Liver (tissue), 9 donors: Measurements from ENCODE around the gene LONRF2. TPM values are rescaled to one million over a fixed set of nuclear protein-coding genes. Genes with fewer than 3 reads are reported as not detected.

Experiments used
- DNase-seq: peaks from one replicate; pipeline ENCODE4 v3.0.0-alpha.2; 2017; ENCODE audit warnings: low spot score
- H3K27ac ChIP-seq, 2 donors: one replicate each; pipeline ENCODE4 v1.7.0; 2013; ENCODE audit warnings: inconsistent platforms in 2 of 2, low read length in 2 of 2, control low read depth in 1 of 2, low read depth in 1 of 2, mild to moderate bottlenecking in 1 of 2
- H3K27me3 ChIP-seq, 4 donors: one replicate each; pipeline versions ENCODE4 v1.6.1 to v1.7.0; 2013; ENCODE audit warnings: low read length in 3 of 4, inconsistent platforms in 1 of 4, mild to moderate bottlenecking in 1 of 4, moderate library complexity in 1 of 4; ENCODE audit not compliant: control insufficient read depth in 4 of 4, insufficient read depth in 4 of 4
- H3K36me3 ChIP-seq, 4 donors: one replicate each; pipeline versions ENCODE4 v1.6.1 to v1.7.0; 2013; ENCODE audit warnings: low read length in 3 of 4, mild to moderate bottlenecking in 3 of 4, low read depth in 1 of 4, moderate library complexity in 1 of 4; ENCODE audit not compliant: control insufficient read depth in 4 of 4, insufficient read depth in 3 of 4
- H3K4me1 ChIP-seq, 4 donors: one replicate each; pipeline versions ENCODE4 v1.6.1 to v1.7.0; 2013; ENCODE audit warnings: low read length in 3 of 4, mild to moderate bottlenecking in 3 of 4, moderate library complexity in 1 of 4; ENCODE audit not compliant: control insufficient read depth in 4 of 4, insufficient read depth in 4 of 4
- H3K4me3 ChIP-seq, 3 donors: one replicate each; pipeline versions ENCODE4 v1.6.1 to v1.7.0; 2013; ENCODE audit warnings: low read length in 3 of 3, control low read depth in 1 of 3, low read depth in 1 of 3, mild to moderate bottlenecking in 1 of 3
- H3K9ac ChIP-seq, 2 donors: one replicate each; pipeline ENCODE4 v1.7.0; 2013; ENCODE audit warnings: low read length in 2 of 2, mild to moderate bottlenecking in 2 of 2, moderate library complexity in 2 of 2, control low read depth in 1 of 2, low read depth in 1 of 2
- H3K9me3 ChIP-seq, 4 donors: one replicate each; pipeline versions ENCODE4 v1.6.1 to v1.7.0; 2013; ENCODE audit warnings: low read length in 3 of 4; ENCODE audit not compliant: control insufficient read depth in 4 of 4
- ATF3 ChIP-seq: IDR thresholded peaks from 2 replicates; pipeline ENCODE4 v1.6.1; 2016; ENCODE audit warnings: antibody characterized with exemption
- CTCF ChIP-seq: fragments of 150-350 bp; IDR thresholded peaks from 2 replicates; pipeline ENCODE4 v1.5.1; 2017; ENCODE audit warnings: improper control_type of control experiment, low read depth, low read length; ENCODE audit not compliant: missing input control
- EGR1 ChIP-seq, 2 donors: IDR thresholded peaks; 2 replicates each; pipeline ENCODE4 v1.6.1; 2016 to 2018; ENCODE audit warnings: antibody characterized with exemption in 2 of 2, low read depth in 2 of 2
- FOXA1 ChIP-seq: IDR thresholded peaks from 2 replicates; pipeline ENCODE4 v1.6.1; 2016; ENCODE audit warnings: antibody characterized with exemption
- FOXA2 ChIP-seq: IDR thresholded peaks from 2 replicates; pipeline ENCODE4 v1.6.1; 2016; ENCODE audit warnings: antibody characterized with exemption
- GABPA ChIP-seq, 2 donors: IDR thresholded peaks in 1 of 2; conservative IDR thresholded peaks in 1 of 2; 2 replicates each; pipeline ENCODE4 v1.6.1; 2016; ENCODE audit warnings: antibody characterized with exemption in 2 of 2, mild to moderate bottlenecking in 1 of 2, moderate library complexity in 1 of 2
- HNF4A ChIP-seq, 2 donors: conservative IDR thresholded peaks; 2 replicates each; pipeline ENCODE4 v1.6.1; 2016; ENCODE audit warnings: antibody characterized with exemption in 2 of 2, mild to moderate bottlenecking in 2 of 2
- HNF4G ChIP-seq: IDR thresholded peaks from 2 replicates; pipeline ENCODE4 v1.6.1; 2016; ENCODE audit warnings: antibody characterized with exemption
- JUND ChIP-seq, 2 donors: IDR thresholded peaks; 2 replicates each; pipeline ENCODE4 v1.6.1; 2016; ENCODE audit warnings: antibody characterized with exemption in 2 of 2
- NR2F2 ChIP-seq: IDR thresholded peaks from 2 replicates; pipeline ENCODE4 v1.6.1; 2016; ENCODE audit warnings: antibody characterized with exemption
- RAD21 ChIP-seq, 2 donors: IDR thresholded peaks; 2 replicates each; pipeline ENCODE4 v1.6.1; 2016; ENCODE audit warnings: antibody characterized with exemption in 2 of 2, mild to moderate bottlenecking in 2 of 2
- REST ChIP-seq: IDR thresholded peaks from 2 replicates; pipeline ENCODE4 v1.6.1; 2016; ENCODE audit warnings: antibody characterized with exemption, mild to moderate bottlenecking
- RXRA ChIP-seq, 2 donors: IDR thresholded peaks; 2 replicates each; pipeline ENCODE4 v1.6.1; 2017 to 2018; ENCODE audit warnings: antibody characterized with exemption in 2 of 2, mild to moderate bottlenecking in 1 of 2
- SP1 ChIP-seq: IDR thresholded peaks from 2 replicates; pipeline ENCODE4 v1.6.1; 2018; ENCODE audit warnings: antibody characterized with exemption, mild to moderate bottlenecking
- TAF1 ChIP-seq: conservative IDR thresholded peaks from 2 replicates; pipeline ENCODE4 v1.6.1; 2016; ENCODE audit warnings: antibody characterized with exemption, mild to moderate bottlenecking
- YY1 ChIP-seq: IDR thresholded peaks from 2 replicates; pipeline ENCODE4 v1.6.1; 2016; ENCODE audit warnings: antibody characterized with exemption, mild to moderate bottlenecking
- ZBTB33 ChIP-seq: IDR thresholded peaks from 2 replicates; pipeline ENCODE4 v1.6.1; 2016; ENCODE audit warnings: antibody characterized with exemption
- WGBS: extraction: QIAGEN DNeasy Blood & Tissue Kit; methylation state at CpG from one replicate; pipeline ENCODE4 v1.1.7; 2013; 5-methylcytosine and 5-hydroxymethylcytosine counted together
- polyA plus RNA-seq, 2 donors: library from polyadenylated mRNA; stranded (reverse) in 1 of 2; unstranded in 1 of 2; fragments of 200-250 nt in 1 of 2; fragments of >200 nt in 1 of 2; fragmentation: Nextera tagmentation in 1 of 2; extraction: Ambion mirVana in 1 of 2; gene quantifications; one replicate each; pipeline versions ENCODE4 v1.2.1 to v1.2.3, GENCODE V29; 2013 to 2015
- total RNA-seq, 2 donors: library from RNA; depleted of rRNA; stranded (reverse); fragments of >200 nt; gene quantifications; one replicate each; pipeline ENCODE4 v1.2.3, GENCODE V29; 2014
- donor health status: healthy.
- donor health status: healthy.
- donor health status: healthy.
- donor health status: healthy.
- donor health status: healthy.

LONRF2 gene
- total and polyA plus RNA-seq, 4 donors: 0.06 to 3.7 (median 0.24) TPM

- Histone ChIP-seq H3K9ac (no peak overlapping the region), H3K27me3 (no peaks in the 10 kb centered on the region), H3K27ac (no peak overlapping the region)
Observed at GRCh38 chr2:100248044-100248330, 74.3 kb downstream of the LONRF2 start.

GRCh38 chr2:100247256-100248043 lies 74.9 kb downstream of the LONRF2 start:
- Histone ChIP-seq H3K4me1 (peaks cover 0 to 4% (median 2%) of the 10 kb centered on the region in 4 donors), H3K9ac (no peak overlapping the region), H3K27me3 (no peaks in the 10 kb centered on the region), H3K9me3 (no peaks in the 10 kb centered on the region), H3K27ac (no peak overlapping the region), H3K36me3 (no peaks in the 10 kb centered on the region), H3K4me3 (no peak overlapping the region)
- 84% methylated on average over 14 of the region's 14 CpGs for WGBS
- no peak for DNase-seq
- TF ChIP-seq SP1: no peak
- no peak for TF ChIP-seq JUND (IDR thresholded peaks at IDR 0.05)
- TF ChIP-seq RAD21 (IDR thresholded peaks at IDR 0.05): no peak
- no peak for TF ChIP-seq RXRA (IDR thresholded peaks at IDR 0.05)
- no peak for TF ChIP-seq GABPA (IDR thresholded peaks at IDR 0.05 in 1 of 2, conservative IDR thresholded peaks at IDR 0.05 in 1 of 2)
- TF ChIP-seq TAF1: no peak
- no peak for TF ChIP-seq FOXA1
- TF ChIP-seq ATF3: no peak
- TF ChIP-seq HNF4G: no peak
- no peak for TF ChIP-seq REST
- TF ChIP-seq ZBTB33: no peak
- no peak for TF ChIP-seq EGR1 (IDR thresholded peaks at IDR 0.05; ENCODE audit: low read depth in 2 of 2)
- TF ChIP-seq CTCF: no peak
- TF ChIP-seq FOXA2: no peak
- TF ChIP-seq HNF4A (conservative IDR thresholded peaks at IDR 0.05): no peak
- TF ChIP-seq NR2F2: no peak
- TF ChIP-seq YY1: no peak

More at GRCh38 chr2:100248044-100248330, 74.3 kb downstream of the LONRF2 start:
- no peak for DNase-seq
- TF ChIP-seq HNF4A (conservative IDR thresholded peaks at IDR 0.05) (no peak), HNF4G (no peak), FOXA1 (no peak), RXRA (IDR thresholded peaks at IDR 0.05) (no peak)
- Histone ChIP-seq H3K4me3 (no peak overlapping the region), H3K4me1 (no peaks in the 10 kb centered on the region), H3K36me3 (no peaks in the 10 kb centered on the region), H3K9me3 (no peaks in the 10 kb centered on the region)
- 88% methylated on average over 4 of the region's 4 CpGs for WGBS
